Peyer's patch (tissue), 4 donors: ENCODE measurements around the gene SPDYE3.
"Not testable (repeated sequence)": the region's sequence is repeated elsewhere in the genome, so short reads cannot be mapped to it uniquely, and the experiment has no call there.

Experiments used
- POLR2A ChIP-seq, 2 donors: fragments of 450-650 bp; IDR thresholded peaks; one replicate each; pipeline ENCODE4 v1.5.1; 2017; ENCODE audit warnings: antibody characterized with exemption in 2 of 2, mild to moderate bottlenecking in 2 of 2, moderate library complexity in 2 of 2
- TF ChIP-seq, protein P1 (sequence below), 6 experiments: fragments of 450-650 bp in 4 of 6; fragments of 200-600 bp in 2 of 6; sonication (generic) in 1 of 6; IDR thresholded peaks; one replicate each; pipeline ENCODE4 v1.5.1; 2017 to 2019; ENCODE audit warnings: antibody characterized with exemption in 6 of 6, mild to moderate bottlenecking in 3 of 6, moderate library complexity in 1 of 6

DNA sequence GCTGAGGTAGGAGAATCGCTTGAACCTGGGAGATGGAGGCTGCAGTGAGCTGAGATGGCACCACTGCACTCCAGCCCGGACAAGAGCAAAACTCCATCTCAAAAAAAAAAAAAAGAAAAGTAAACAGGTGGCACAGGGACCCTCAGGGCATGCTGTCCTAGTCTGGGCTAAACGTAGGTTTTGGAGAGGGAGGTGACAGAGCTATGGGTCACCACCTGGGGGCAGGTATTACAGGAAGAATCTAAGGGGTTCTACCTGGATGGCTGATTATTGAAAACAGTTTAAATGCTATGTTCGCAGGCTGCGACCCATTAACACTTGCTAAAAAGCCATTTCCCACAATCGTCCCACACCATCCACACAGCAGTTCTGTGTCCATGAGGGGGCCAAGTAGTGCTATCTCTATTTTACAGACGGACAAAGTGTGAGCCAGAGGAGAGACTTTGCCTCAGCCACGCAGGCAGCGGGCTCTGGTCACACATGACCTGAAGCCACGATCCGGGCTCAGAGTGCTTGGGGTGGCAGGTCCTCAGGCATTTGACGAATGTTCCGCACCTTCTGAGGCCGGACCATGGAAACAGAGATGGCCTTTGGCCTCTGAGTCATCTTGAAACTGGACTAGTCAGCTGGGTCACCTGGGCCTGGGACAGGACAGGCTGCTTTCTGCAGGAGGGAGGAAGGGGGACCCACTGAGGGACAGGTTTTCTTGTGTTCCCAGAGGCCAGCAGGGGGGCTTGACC lies 38.0 kb upstream of the SPDYE3 start:
- TF ChIP-seq, protein P1, sequence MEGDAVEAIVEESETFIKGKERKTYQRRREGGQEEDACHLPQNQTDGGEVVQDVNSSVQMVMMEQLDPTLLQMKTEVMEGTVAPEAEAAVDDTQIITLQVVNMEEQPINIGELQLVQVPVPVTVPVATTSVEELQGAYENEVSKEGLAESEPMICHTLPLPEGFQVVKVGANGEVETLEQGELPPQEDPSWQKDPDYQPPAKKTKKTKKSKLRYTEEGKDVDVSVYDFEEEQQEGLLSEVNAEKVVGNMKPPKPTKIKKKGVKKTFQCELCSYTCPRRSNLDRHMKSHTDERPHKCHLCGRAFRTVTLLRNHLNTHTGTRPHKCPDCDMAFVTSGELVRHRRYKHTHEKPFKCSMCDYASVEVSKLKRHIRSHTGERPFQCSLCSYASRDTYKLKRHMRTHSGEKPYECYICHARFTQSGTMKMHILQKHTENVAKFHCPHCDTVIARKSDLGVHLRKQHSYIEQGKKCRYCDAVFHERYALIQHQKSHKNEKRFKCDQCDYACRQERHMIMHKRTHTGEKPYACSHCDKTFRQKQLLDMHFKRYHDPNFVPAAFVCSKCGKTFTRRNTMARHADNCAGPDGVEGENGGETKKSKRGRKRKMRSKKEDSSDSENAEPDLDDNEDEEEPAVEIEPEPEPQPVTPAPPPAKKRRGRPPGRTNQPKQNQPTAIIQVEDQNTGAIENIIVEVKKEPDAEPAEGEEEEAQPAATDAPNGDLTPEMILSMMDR (IDR thresholded peaks at IDR 0.05), result not testable (repeated sequence)
- TF ChIP-seq POLR2A (IDR thresholded peaks at IDR 0.05), result peak in 1 of 2 donors; percentile 13
